HG03066 (cell line): ENCODE results near the gene APOL1.
"Not testable (repeated sequence)": the region's sequence is repeated elsewhere in the genome, so short reads cannot be mapped to it uniquely, and the experiment has no call there.

Source experiments
- ATAC-seq: cut with Tn5 transposase; IDR thresholded peaks from one replicate; pipeline ENCODE4 v1.9.1; 2021; ENCODE audit warnings: low read depth; ENCODE audit not compliant: unreplicated experiment

The APOL1 gene

GRCh38 chr22:36263886-36264664, 11.1 kb downstream of the APOL1 start:
- not testable (repeated sequence) for ATAC-seq

GRCh38 chr22:36267058-36267457, 14.1 kb downstream of the APOL1 start:
- ATAC-seq: no peak

- ATAC-seq: no peak
Observed at GRCh38 chr22:36267896-36268485, 15.1 kb downstream of the APOL1 start.

GRCh38 chr22:36271231-36271630, 18.3 kb downstream of the APOL1 start:
- ATAC-seq: not testable (repeated sequence)

- ATAC-seq: not testable (repeated sequence)
Observed at GRCh38 chr22:36271951-36272350, 19.0 kb downstream of the APOL1 start.

- ATAC-seq: no peak
Observed at GRCh38 chr22:36274531-36274930, 21.6 kb downstream of the APOL1 start.

GRCh38 chr22:36277482-36278291, 24.8 kb downstream of the APOL1 start:
- no peak for ATAC-seq

- ATAC-seq: no peak
Observed at GRCh38 chr22:36279219-36279666, 26.3 kb downstream of the APOL1 start.

GRCh38 chr22:36280379-36280778, 27.4 kb downstream of the APOL1 start:
- no peak for ATAC-seq

- ATAC-seq: no peak
Observed at GRCh38 chr22:36281781-36282327, 28.9 kb downstream of the APOL1 start.

GRCh38 chr22:36282328-36282831, 29.4 kb downstream of the APOL1 start:
- no peak for ATAC-seq

GRCh38 chr22:36284171-36284571, 31.2 kb downstream of the APOL1 start:
- ATAC-seq: no peak

- no peak for ATAC-seq
Observed at GRCh38 chr22:36285017-36285416, 32.1 kb downstream of the APOL1 start.

GRCh38 chr22:36285545-36285944, 32.6 kb downstream of the APOL1 start:
- ATAC-seq: no peak

GRCh38 chr22:36286096-36286957, 33.4 kb downstream of the APOL1 start:
- no peak for ATAC-seq

- no peak for ATAC-seq
Observed at GRCh38 chr22:36287881-36288515, 35.1 kb downstream of the APOL1 start.

GRCh38 chr22:36288571-36289405, 35.9 kb downstream of the APOL1 start:
- no peak for ATAC-seq

GRCh38 chr22:36289406-36289870, 36.5 kb downstream of the APOL1 start:
- no peak for ATAC-seq
